GM12878 (cell line): ENCODE measurements around the gene ALDH1L1. TPM values are rescaled to one million over a fixed set of nuclear protein-coding genes. Genes with fewer than 3 reads are reported as not detected.

Experiments used
- ATAC-seq: fragments of 200-7000 bp; cut with Tn5 transposase; 3 replicates; pipeline ENCODE4 v1.9.1; 2020; ENCODE audit warnings: mild to moderate bottlenecking, moderate library complexity
- BruUV-seq: library from RNA; stranded (reverse); fragments of 400-500 nt; replicated peaks from 2 replicates; lab custom pipeline; 2021; lab: Mats Ljungman, UMichigan
- CTCF ChIA-PET: fragments of 300-600 bp; sonication (Branson Sonifier 250); formaldehyde crosslinking; extraction: SDS; loops from one replicate; lab custom pipeline; 2021; ENCODE audit warnings: inconsistent platforms; lab: Yijun Ruan, JAX
- POLR2A ChIA-PET: fragments of 350-600 bp; formaldehyde crosslinking; extraction: SDS; loops from one replicate; lab custom pipeline; 2021; ENCODE audit warnings: inconsistent platforms; lab: Charles Lee
- RAD21 ChIA-PET: fragments of 300-600 bp; sonication (Branson Sonifier 250); formaldehyde crosslinking; loops from one replicate; lab custom pipeline; 2023; ENCODE audit warnings: antibody characterized with exemption; ENCODE audit not compliant: unreplicated experiment; lab: Charles Lee
- SMC1A ChIA-PET: fragments of 300-600 bp; sonication (Branson Sonifier 250); formaldehyde crosslinking; loops from one replicate; lab custom pipeline; 2023; ENCODE audit not compliant: unreplicated experiment, uncharacterized antibody; lab: Charles Lee
- DNase-seq: peaks from one replicate; pipeline ENCODE4 v3.0.0-alpha.2; 2011; ENCODE audit warnings: low read depth, low spot score
- FAIRE-seq: peaks from 3 replicates; lab custom pipeline; 2011; peaks lifted over from hg19 to GRCh38; lab: Jason Lieb, UNC
- H2AFZ ChIP-seq: 2 replicates; pipeline ENCODE4 v1.6.0; 2011; ENCODE audit warnings: low read depth, low read length, control low read depth; ENCODE audit not compliant: control insufficient read depth
- H3K27ac ChIP-seq: 2 replicates; pipeline ENCODE4 v1.5.1; 2011; ENCODE audit warnings: control low read depth; ENCODE audit not compliant: control insufficient read depth, insufficient read depth
- H3K27me3 ChIP-seq, 2 experiments: replicated peaks in 1 of 2; 2 replicates each; pipeline versions ENCODE4 v1.6.0 to v1.6.1; 2011; ENCODE audit warnings: low read length in 1 of 2; ENCODE audit not compliant: control insufficient read depth in 2 of 2, insufficient read depth in 2 of 2
- H3K36me3 ChIP-seq, 2 experiments: 2 replicates each; pipeline ENCODE4 v1.5.1; 2011; ENCODE audit warnings: low read length in 1 of 2; ENCODE audit not compliant: control insufficient read depth in 2 of 2, insufficient read depth in 2 of 2
- H3K4me1 ChIP-seq: 2 replicates; pipeline ENCODE4 v1.6.1; 2011; ENCODE audit warnings: mild to moderate bottlenecking, low read length, moderate library complexity, mixed read lengths; ENCODE audit not compliant: control insufficient read depth, insufficient read depth
- H3K4me2 ChIP-seq: 2 replicates; pipeline ENCODE4 v1.6.0; 2011; ENCODE audit warnings: control low read depth; ENCODE audit not compliant: control insufficient read depth, insufficient read depth
- H3K4me3 ChIP-seq: fragments of 200-600 bp; sonication (generic); 2 replicates; pipeline ENCODE4 v1.5.1; 2016
- H3K79me2 ChIP-seq: 2 replicates; pipeline ENCODE4 v1.6.0; 2011; ENCODE audit warnings: low read length; ENCODE audit not compliant: control insufficient read depth, insufficient read depth
- H3K9ac ChIP-seq: 2 replicates; pipeline ENCODE4 v1.8.0; 2011; ENCODE audit warnings: low read length, control low read depth, mixed read lengths; ENCODE audit not compliant: control insufficient read depth, insufficient read depth
- H3K9me3 ChIP-seq: replicated peaks from 3 replicates; pipeline ENCODE4 v1.5.1; 2011; ENCODE audit warnings: mild to moderate bottlenecking, low read length; ENCODE audit not compliant: control insufficient read depth, insufficient read depth
- H4K20me1 ChIP-seq: 2 replicates; pipeline ENCODE4 v1.6.0; 2011; ENCODE audit not compliant: control insufficient read depth, insufficient read depth
- RAD21 ChIP-seq: IDR thresholded peaks from 2 replicates; pipeline ENCODE4 v1.6.1; 2011; ENCODE audit warnings: mild to moderate bottlenecking, low read depth, low read length, moderate library complexity; ENCODE audit not compliant: insufficient read depth
- RFX5 ChIP-seq: IDR thresholded peaks from 2 replicates; pipeline ENCODE4 v1.6.1; 2011; ENCODE audit warnings: low read depth, low read length, improper control_type of control experiment
- SUPT20H ChIP-seq: IDR thresholded peaks from 2 replicates; pipeline ENCODE4 v1.6.1; 2011; ENCODE audit warnings: low read depth, mild to moderate bottlenecking, low read length, moderate library complexity, borderline replicate concordance; ENCODE audit not compliant: control insufficient read depth
- TBL1XR1 ChIP-seq: IDR thresholded peaks from 2 replicates; pipeline ENCODE4 v1.6.1; 2012; ENCODE audit warnings: low read depth, low read length, improper control_type of control experiment
- WGBS: methylation state at CpG from one replicate; pipeline ENCODE4 v1.1.6; 2016; ENCODE audit warnings: low lambda C conversion rate; ENCODE audit not compliant: insufficient replicate concordance, insufficient coverage; ENCODE audit errors: missing lambda C conversion rate; 5-methylcytosine and 5-hydroxymethylcytosine counted together
- in situ Hi-C: fragments of 300-500 bp; cut with MboI; formaldehyde crosslinking; loops from 9 replicates; pipeline ENCODE4 v1.14.3; 2018; ENCODE audit warnings: mixed read lengths
- intact Hi-C: fragments of 100-400 bp; cut with micrococcal nuclease; formaldehyde crosslinking; loops from one replicate; pipeline ENCODE4 v1.14.2; 2022; ENCODE audit not compliant: unreplicated experiment
- polyA plus RNA-seq, 11 experiments: library from polyadenylated mRNA; depleted of rRNA in 4 of 11; unstranded in 6 of 11; stranded (reverse) in 5 of 11; fragments of >200 nt; fragmentation: Nextera tagmentation in 4 of 11; fragmentation: Illumina TruSeq in 1 of 11; extraction: Ambion mirVana in 4 of 11; extraction: Trizol in 1 of 11; gene quantifications; 1 replicate in 1 of 11; 2 replicates in 10 of 11; pipeline versions ENCODE4 v1.2.1 to v1.2.3, GENCODE V29; 2011 to 2016; ENCODE audit warnings: inconsistent platforms in 2 of 11, missing spikeins in 2 of 11, low read depth in 1 of 11
- total RNA-seq, 4 experiments: library from RNA; depleted of rRNA in 3 of 4; stranded (reverse); fragments of >200 nt in 3 of 4; fragmentation: Illumina TruSeq in 1 of 4; extraction: Trizol in 1 of 4; gene quantifications; 2 replicates each; pipeline versions ENCODE4 v1.2.1 to v1.2.3, GENCODE V29; 2013 to 2021
- TF ChIP-seq, protein P1 (sequence below): IDR thresholded peaks from 2 replicates; pipeline ENCODE4 v1.6.1; 2012; ENCODE audit warnings: low read depth, low read length, improper control_type of control experiment
- TF ChIP-seq, protein P2 (sequence below): IDR thresholded peaks from 2 replicates; pipeline ENCODE4 v1.6.1; 2011; ENCODE audit warnings: low read depth, low read length, improper control_type of control experiment, borderline replicate concordance
- TF ChIP-seq, protein P3 (sequence below): IDR thresholded peaks from 2 replicates; pipeline ENCODE4 v1.6.1; 2012; ENCODE audit warnings: low read length, inconsistent platforms

ALDH1L1 gene
- total and polyA plus RNA-seq, 10 of the 15 experiments (the other 5 are each of a cell fraction or from before 2014, with no cell fraction given), result 0.04 to 18.2 (median 0.45) TPM

DNA sequence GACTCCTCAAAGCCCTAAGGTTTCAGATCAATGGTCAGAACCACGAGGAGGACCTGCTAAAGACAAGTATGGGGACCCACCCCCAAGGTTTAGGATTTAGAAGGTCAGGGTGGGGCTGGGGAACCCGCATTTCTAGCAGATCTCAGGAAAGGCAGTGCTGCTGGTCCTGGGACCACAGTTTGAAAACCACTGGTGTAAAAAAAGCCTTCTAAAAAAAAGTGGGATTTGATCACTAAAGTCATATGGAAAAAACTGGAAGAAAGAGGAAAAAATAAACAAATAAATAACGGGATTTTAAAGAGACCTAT lies 97.3 kb downstream of the ALDH1L1 start:
- ChIA-PET RAD21 (no interaction called here), POLR2A (no interaction called here), SMC1A (no interaction called here), CTCF (no interaction called here)
- FAIRE-seq (no peak), DNase-seq (no peak), ATAC-seq (no peak)
- Histone ChIP-seq H3K36me3 (no peaks in the 10 kb centered on the region), H4K20me1 (no peaks in the 10 kb centered on the region), H2AFZ (no peak overlapping the region; the same call in 1 of the 2 replicates), H3K4me2 (peak overlapping the region; percentile 48), H3K4me1 (no peaks in the 10 kb centered on the region), H3K27ac (no peak overlapping the region; the same call in 1 of the 2 replicates), H3K27me3 (no peaks in the 10 kb centered on the region), H3K9ac (peak overlapping the region; percentile 59; the same call in 1 of the 2 replicates), H3K9me3 (no peaks in the 10 kb centered on the region), H3K79me2 (no peaks in the 10 kb centered on the region), H3K4me3 (peak overlapping the region; percentile 71)
- TF ChIP-seq SUPT20H (no peak), RFX5 (no peak), RAD21 (no peak), TBL1XR1 (no peak)
- TF ChIP-seq, protein P1, sequence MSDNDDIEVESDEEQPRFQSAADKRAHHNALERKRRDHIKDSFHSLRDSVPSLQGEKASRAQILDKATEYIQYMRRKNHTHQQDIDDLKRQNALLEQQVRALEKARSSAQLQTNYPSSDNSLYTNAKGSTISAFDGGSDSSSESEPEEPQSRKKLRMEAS, result no peak
- BruUV-seq, result no TSS peak
- in situ Hi-C loops (no loop called here), intact Hi-C loops (loop anchor here (10.0 kb wide), 1 partner anchor 168 kb away; no protein-coding TSS in a partner anchor)
- 22% methylated on average over 3 of the region's 3 CpGs for WGBS

DNA sequence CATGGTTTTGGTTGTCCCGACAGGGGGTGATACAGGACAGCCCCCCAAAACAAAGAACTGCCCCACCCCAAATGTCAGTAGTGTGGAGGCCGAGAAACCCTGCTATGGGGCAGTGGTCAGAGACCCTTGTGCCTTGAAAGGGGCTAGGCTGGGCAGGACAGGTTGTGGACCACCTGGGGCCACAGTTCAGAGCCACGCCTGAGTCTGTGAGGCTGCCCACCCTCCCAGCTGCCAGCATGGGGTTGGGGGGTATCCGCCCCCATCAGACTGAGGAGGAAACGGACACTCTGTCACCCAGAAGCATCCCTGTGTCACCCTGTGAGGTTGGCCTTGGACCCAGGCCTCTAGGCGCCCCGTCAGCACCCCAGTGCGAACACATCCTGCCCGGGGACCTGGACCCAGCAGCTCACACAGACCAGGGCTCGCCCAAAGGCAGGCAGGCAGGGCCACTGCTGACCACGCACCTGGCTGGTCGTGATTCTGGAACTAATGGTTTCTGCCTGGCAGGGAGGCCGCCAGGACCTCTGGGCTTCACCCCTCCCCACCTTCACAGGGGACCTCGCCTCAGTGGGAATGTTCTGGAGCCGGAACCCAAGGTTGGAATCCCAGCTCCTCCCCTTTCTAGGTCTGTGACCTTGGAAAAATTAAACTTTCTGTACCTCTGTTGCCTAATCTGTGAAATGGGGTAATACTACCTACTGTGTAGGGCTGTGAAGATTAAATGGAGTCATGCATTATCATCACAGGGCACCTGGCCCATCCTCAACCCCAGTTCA lies 97.8 kb downstream of the ALDH1L1 start:
- no peak for ATAC-seq
- TF ChIP-seq, protein P2, sequence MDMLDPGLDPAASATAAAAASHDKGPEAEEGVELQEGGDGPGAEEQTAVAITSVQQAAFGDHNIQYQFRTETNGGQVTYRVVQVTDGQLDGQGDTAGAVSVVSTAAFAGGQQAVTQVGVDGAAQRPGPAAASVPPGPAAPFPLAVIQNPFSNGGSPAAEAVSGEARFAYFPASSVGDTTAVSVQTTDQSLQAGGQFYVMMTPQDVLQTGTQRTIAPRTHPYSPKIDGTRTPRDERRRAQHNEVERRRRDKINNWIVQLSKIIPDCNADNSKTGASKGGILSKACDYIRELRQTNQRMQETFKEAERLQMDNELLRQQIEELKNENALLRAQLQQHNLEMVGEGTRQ, result no peak
- TF ChIP-seq, protein P3, sequence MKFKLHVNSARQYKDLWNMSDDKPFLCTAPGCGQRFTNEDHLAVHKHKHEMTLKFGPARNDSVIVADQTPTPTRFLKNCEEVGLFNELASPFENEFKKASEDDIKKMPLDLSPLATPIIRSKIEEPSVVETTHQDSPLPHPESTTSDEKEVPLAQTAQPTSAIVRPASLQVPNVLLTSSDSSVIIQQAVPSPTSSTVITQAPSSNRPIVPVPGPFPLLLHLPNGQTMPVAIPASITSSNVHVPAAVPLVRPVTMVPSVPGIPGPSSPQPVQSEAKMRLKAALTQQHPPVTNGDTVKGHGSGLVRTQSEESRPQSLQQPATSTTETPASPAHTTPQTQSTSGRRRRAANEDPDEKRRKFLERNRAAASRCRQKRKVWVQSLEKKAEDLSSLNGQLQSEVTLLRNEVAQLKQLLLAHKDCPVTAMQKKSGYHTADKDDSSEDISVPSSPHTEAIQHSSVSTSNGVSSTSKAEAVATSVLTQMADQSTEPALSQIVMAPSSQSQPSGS, result no peak
- intact Hi-C loops (loop anchor here (10.0 kb wide), 1 partner anchor 168 kb away; no protein-coding TSS in a partner anchor), in situ Hi-C loops (no loop called here)
- ChIA-PET SMC1A (no interaction called here), CTCF (no interaction called here), POLR2A (no interaction called here), RAD21 (no interaction called here)
- peak overlapping the region; percentile 71; the same call in 1 of the 2 replicates for H3K4me3 ChIP-seq
- BruUV-seq, result TSS peak; percentile 68
- H3K4me2 ChIP-seq, result peak overlapping the region; percentile 48
- no peaks in the 10 kb centered on the region for H3K36me3 ChIP-seq
- FAIRE-seq, result no peak
- H3K27ac ChIP-seq, result no peak overlapping the region
- DNase-seq, result no peak
- no peaks in the 10 kb centered on the region for H3K79me2 ChIP-seq
- no peaks in the 10 kb centered on the region for H3K4me1 ChIP-seq
- H3K9ac ChIP-seq, result peak overlapping the region; percentile 59; the same call in 1 of the 2 replicates
- WGBS, result 91% methylated on average over 15 of the region's 15 CpGs
- H4K20me1 ChIP-seq, result no peaks in the 10 kb centered on the region
- H2AFZ ChIP-seq, result no peak overlapping the region; the same call in 1 of the 2 replicates
- no peaks in the 10 kb centered on the region for H3K27me3 ChIP-seq
- H3K9me3 ChIP-seq, result no peaks in the 10 kb centered on the region
